ENCODE data around the gene RETN. TPM values are rescaled to one million over a fixed set of nuclear protein-coding genes. Genes with fewer than 3 reads are reported as not detected.

RETN gene
- total RNA-seq, 2 donors from 2014 or later, result not detected

DNA sequence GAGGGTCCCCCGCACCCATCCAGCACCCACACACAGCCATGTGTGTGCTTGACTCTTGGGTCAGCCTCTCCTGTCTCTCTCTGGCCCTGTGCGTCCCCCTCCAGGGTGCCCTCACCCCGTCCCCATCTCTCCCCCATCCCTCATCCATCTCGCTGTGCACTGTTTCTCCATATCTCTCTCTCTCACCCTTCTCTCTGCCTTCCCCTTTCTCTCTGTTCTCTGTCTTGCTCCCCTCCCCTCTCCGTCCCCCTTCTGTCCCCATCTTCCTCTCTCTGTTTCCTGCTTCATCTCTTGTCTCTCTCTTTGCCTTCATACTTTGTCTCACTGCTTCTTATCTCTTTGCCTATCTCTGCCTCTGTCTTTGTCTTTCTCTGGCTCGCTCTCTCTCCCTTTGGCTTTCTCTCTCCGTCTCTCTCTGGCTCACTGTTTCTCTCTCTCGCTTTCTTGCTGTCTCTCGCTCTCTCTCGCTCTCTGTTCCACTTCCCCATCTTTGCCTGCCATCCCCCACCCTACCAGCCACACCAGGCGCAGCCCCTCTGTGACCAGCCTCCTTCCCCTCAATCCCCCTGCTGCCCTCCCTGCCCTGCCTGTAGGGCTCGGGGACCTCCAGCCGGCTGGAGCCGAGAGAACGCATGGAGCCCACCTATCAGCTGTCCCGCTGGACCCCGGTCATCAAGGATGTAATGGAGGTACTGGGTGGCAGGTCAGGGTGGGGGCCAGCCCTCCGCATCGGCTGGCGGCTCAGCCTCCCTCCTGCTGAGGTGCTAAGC is 23.0 kb upstream of the RETN start:
- no peak for DNase-seq (ENCODE audit: low spot score in 2 of 2)
- ATAC-seq, result no peak
- no peaks in the 10 kb centered on the region for H3K36me3 Mint-ChIP-seq
- no peak overlapping the region for H3K27ac Mint-ChIP-seq
- H3K9me3 Mint-ChIP-seq, result no peaks in the 10 kb centered on the region

DNA sequence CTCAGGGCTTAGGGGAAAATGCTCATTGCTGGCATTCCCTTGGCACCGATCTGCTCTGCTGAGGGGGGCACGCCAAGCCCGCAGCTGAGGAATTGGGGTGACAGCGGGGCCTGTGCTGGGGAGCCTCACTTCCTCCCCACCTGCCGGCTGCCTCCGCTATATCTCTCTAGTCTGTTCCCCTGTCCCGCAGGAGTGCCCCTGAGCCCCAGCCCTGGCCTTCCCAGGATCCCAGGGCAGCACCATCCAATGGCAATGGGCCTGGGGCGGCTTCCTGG is 22.5 kb upstream of the RETN start:
- Mint-ChIP-seq H3K9me3 (no peaks in the 10 kb centered on the region), H3K27ac (peak overlapping the region in 1 of 2 donors; percentile 47), H3K36me3 (no peaks in the 10 kb centered on the region)
- no peak for ATAC-seq
- no peak for DNase-seq (ENCODE audit: low spot score in 2 of 2)

DNA sequence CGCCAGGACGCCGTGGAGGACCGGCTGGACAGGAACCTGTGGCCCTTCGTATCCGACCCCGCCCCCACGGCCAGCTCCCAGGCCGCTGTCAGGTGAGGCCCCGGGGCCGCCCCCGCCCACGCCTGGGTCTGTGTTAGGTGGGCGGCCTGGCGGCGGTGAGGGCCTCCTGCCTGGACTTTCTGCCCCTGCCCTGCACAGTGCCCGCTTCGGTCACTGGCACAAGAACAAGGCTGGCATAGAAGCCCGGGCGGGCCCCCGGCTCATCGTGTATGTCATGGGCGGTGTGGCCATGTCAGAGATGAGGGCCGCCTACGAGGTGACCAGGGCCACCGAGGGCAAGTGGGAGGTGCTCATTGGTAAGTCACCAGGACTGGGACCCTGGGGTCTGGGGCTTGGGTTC is 21.7 kb upstream of the RETN start:
- no peak for ATAC-seq
- Mint-ChIP-seq H3K36me3 (no peaks in the 10 kb centered on the region), H3K27ac (no peak overlapping the region), H3K9me3 (no peaks in the 10 kb centered on the region)
- DNase-seq (ENCODE audit: low spot score in 2 of 2), result no peak

DNA sequence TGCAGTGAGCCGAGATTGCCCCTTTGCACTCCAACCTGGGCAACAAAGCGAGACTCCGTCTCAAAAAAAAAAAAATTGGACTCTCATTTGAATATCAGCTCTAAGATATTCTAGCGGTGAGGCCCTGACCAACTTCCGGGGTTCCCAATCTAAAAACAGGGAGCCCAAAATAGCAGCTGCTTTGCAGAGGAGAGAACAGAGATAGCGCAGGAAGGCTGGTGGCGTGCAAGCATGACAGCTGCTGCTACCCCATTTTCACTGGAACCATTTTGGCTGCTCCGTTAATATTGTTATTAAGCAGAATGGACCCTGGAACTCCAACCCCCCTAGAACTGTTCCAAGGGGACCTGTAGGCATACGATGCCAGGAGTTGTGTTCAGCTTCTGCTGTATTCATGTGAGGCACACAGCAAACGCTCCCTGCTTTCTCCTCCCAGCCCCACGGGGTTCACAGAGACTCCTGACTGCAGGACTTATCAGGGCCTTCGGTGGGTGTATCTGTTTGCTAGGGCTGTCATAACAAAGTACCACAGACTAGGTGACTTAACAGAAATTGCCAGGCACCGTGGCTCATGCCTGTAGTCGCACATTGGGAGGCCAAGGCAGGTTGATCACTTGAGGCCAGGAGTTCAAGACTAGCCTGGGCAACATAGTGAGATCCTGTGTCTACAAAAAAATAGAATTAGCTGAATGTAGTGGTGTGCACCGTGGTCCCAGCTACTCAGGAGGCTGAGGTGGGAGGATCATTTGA is 20.4 kb upstream of the RETN start:
- ATAC-seq (no peak), DNase-seq (ENCODE audit: low spot score in 2 of 2) (no peak)
- H3K9me3 Mint-ChIP-seq, result no peaks in the 10 kb centered on the region
- H3K36me3 Mint-ChIP-seq, result no peaks in the 10 kb centered on the region
- H3K27ac Mint-ChIP-seq, result no peak overlapping the region

DNA sequence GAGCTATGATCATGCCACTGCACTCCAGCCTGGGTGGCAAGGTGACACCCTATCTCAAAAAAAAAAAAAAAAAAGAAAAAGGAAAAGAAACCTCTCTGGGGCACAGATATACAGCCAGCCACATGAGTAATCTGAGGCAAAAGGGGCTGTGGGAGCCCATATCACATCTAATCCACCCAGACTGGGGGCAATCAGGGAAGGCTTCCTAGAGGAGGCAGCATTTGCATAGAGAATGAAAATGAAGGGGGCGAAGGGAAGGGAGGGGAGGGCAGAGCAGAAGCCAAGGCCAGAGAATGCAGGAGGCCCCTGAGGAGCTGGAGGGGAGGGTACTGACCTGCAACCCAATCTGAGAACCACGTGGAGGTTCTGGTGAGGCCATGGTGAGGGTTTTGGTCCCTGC is 18.7 kb upstream of the RETN start:
- no peaks in the 10 kb centered on the region for H3K9me3 Mint-ChIP-seq
- ATAC-seq (no peak), DNase-seq (ENCODE audit: low spot score in 2 of 2) (no peak)

DNA sequence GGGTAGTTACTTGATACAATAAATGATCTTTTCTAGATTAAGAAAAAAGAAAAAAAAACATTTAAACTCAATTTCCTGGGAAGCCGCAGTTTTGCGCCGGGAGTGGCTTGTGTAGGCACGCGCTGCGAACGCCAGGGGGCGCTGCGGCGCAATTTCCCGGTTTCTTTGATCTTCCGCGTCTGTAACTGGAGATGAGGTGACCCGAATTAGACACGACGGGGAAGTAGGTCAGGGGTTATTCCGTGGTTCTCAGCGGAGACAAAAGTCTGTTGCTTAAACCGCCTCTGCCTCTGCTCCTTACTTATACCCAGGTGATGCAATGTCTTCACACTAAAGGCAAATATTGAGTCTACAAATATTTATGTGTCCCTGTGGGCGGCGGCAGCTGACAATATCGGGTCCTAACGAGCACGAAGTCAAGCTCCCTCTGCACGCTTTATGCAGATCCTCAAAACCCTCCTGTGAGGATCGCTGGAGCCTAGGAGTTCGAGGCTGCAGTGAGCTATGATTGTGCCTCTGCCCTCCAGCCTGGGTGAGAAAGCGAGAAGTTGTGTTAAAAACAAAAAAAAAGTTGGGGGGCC is 16.7 kb upstream of the RETN start:
- Mint-ChIP-seq H3K27ac (no peak overlapping the region), H3K36me3 (no peaks in the 10 kb centered on the region), H3K9me3 (no peaks in the 10 kb centered on the region)
- ATAC-seq, result peak; percentile 82 to 92
- peak; percentile 85 to 94 for DNase-seq (ENCODE audit: low spot score in 2 of 2)

More for the DNA sequence above, 18.7 kb upstream of the RETN start:
- Mint-ChIP-seq H3K36me3 (no peaks in the 10 kb centered on the region), H3K27ac (no peak overlapping the region)

DNA sequence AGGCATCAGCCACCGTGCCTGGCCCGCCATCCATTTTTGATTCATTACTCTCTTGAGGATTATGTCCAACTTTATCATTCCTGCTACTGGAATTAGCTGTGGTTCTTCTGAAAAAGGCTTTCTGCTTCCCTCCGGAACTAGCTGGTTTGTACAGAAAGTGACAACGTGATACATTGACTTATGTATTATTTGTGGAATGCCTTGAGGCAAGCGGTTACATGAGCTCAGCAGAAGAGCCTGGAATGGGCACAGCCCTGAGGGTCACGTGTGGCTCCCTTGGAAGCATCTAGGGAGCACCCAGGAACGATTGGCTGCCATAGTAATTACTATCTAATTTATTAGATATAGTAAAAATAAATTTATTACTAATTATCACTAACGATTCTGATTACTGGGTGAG is 14.4 kb upstream of the RETN start:
- DNase-seq (ENCODE audit: low spot score in 2 of 2) (no peak), ATAC-seq (no peak)
- no peak overlapping the region for H3K27ac Mint-ChIP-seq
- H3K36me3 Mint-ChIP-seq, result no peaks in the 10 kb centered on the region
- H3K9me3 Mint-ChIP-seq, result no peaks in the 10 kb centered on the region

DNA sequence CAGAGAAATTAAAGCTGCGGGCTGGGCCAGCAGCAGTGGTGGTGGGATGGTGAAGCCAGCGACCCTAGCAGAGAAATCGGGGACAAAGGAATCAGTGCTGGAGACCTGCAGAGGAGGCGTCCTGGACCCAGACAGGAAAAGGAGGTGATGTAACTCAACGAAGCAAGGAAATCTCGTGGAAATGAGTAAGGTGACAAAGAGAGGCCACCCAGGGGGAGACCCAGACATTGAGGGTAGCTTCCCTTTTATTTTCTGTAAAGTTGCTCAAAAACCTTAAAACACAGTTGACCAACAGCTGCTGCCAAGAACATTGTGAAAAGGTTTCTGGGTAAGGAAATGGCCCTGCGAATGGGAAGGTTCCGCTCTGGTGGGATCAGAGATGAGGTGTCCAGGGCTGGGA is 13.3 kb upstream of the RETN start:
- Mint-ChIP-seq H3K36me3 (no peaks in the 10 kb centered on the region), H3K9me3 (no peaks in the 10 kb centered on the region), H3K27ac (no peak overlapping the region)
- ATAC-seq, result no peak
- no peak for DNase-seq (ENCODE audit: low spot score in 2 of 2)

DNA sequence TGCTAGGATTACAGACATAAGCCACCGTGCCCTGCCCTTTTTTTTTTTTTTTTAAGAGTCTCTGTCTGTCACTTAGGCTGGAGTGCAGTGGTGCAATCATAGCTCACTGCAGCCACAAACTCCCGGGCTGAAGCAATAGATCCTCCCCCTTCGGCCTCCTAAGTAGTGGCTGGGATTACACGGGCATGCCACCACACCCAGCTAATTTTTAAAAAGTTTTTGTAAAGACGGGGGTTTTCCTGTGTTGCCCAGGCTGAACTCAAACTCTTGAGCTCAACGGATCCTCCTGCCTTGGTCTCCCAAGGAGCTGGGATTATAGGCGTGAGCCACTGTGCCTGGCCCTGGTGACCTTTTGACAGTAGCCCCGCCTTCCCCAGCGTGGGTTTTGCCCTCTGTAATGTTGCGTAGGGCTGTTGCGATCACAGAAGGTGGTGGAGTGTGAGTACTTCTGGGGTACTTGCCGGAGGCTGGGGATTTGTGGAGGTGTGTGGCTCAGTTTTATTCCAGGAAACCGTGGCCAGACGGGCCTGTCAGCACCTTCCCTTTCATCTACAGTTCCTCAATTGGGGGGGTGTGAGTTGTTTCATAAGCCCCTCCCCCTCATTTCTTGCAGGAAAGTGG is 11.6 kb upstream of the RETN start:
- Mint-ChIP-seq H3K27ac (peak overlapping the region in 1 of 2 donors; percentile 82), H3K9me3 (no peaks in the 10 kb centered on the region), H3K36me3 (no peaks in the 10 kb centered on the region)
- DNase-seq (ENCODE audit: low spot score in 2 of 2), result peak in 1 of 2 donors; percentile 33
- ATAC-seq, result peak; percentile 47 to 84

DNA sequence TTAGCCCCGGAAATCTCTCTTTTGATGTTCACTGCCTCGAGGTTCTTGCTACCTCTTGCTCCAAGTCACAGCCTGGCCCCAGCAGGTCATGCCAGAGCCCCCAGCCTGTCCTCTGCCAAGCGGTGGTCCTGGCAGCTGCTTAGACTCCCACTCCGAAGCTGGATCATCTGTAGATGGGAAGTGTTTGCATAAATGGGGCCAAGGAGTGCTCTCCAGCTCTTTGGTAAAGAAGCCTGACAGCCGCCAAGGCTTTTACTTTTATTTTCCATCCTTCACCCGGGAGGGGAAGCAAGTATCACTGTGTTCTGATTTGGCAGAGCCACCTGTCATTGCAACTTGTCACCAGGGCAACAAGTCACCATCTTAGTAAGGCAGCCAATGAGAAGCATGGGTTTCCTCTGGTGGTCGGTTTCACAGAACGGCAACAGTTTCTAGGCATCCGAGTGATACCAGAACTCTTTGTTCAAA is 10.6 kb upstream of the RETN start:
- Mint-ChIP-seq H3K9me3 (no peaks in the 10 kb centered on the region), H3K36me3 (no peaks in the 10 kb centered on the region), H3K27ac (peak overlapping the region in 1 of 2 donors; percentile 82)
- peak; percentile 86 to 97 for ATAC-seq
- DNase-seq (ENCODE audit: low spot score in 2 of 2), result peak in 1 of 2 donors; percentile 50

DNA sequence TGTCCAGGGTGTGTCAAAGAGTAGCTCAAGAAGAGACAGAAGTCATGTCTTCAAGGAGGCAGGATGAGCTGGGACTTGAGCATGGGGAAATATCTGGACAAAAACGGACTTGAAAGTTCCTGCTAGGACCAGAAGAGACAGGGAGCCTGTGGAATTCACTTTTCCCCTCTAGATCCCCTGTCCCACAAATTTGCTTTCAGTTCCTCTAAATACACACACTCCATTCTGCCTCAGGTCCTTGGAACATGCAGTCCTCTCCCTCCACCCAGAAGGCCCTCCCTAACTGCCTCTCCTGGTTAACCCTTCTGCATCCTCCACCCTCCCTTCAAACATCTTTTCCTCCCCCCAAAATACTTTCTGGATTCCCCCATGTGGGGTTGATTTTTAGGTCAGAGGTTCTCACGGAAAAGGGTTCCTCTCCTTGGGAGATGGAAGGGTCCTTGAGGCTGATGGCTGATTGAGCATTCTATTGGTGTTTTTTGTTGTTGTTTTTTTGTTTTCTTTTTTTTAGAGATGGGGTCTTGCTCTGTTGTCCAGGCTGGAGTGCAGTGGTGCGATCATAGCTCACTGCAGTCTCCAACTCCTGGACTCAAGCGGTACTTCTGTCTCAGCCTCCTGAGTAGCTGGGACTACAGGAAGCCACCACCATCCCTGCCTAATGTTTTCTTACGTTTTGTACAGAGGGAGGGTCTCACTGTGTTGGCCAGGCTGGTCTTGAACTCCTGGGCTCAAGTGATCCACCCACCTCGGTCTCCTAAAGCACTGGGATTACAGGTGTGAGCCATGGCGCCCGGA is 6.9 kb upstream of the RETN start:
- H3K27ac Mint-ChIP-seq, result no peak overlapping the region

DNA sequence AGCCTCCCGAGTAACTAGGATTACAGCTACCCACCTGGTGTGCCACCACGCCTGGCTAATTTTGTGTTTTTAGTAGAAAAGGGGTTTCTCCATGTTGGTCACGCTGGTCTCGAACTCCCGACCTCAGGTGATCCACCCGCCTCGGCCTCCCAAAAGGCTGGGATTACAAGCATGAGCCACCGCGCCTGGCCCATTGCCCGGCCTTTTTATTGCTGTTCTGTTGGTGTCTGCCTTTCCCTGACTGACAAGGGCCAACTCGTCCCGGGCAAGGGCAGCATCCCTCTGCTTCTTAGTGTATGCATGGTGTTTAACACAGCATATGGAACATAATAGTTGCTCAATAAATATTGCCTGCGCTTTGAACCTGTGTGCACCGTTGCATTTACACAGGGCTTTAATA is 6.2 kb upstream of the RETN start:
- DNase-seq (ENCODE audit: low spot score in 2 of 2) (no peak), ATAC-seq (no peak)
- no peaks in the 10 kb centered on the region for H3K36me3 Mint-ChIP-seq
- H3K27ac Mint-ChIP-seq, result no peak overlapping the region
- H3K9me3 Mint-ChIP-seq, result no peaks in the 10 kb centered on the region

More for the DNA sequence above, 6.9 kb upstream of the RETN start:
- DNase-seq (ENCODE audit: low spot score in 2 of 2) (no peak), ATAC-seq (no peak)
- H3K36me3 Mint-ChIP-seq, result no peaks in the 10 kb centered on the region
- H3K9me3 Mint-ChIP-seq, result no peaks in the 10 kb centered on the region

DNA sequence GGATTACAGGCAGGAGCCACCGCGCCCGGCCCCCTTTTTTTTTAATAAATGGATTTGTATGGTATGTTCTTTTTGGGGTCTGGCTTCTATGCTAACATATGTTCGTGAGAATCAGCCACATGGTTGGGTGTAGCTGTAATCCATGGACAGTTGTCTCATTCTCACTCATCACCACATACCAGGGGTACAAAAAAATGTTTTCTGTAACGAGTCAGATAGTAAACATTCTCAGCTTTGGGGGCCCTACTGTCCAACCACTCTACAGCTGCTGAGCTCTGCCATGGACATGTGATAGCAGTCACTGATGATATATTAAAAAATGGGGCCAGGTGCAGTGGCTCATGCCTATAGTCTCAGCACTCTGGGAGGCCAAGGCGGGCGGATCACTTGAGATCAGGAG is 5.1 kb upstream of the RETN start:
- ATAC-seq (no peak), DNase-seq (ENCODE audit: low spot score in 2 of 2) (no peak)
- H3K9me3 Mint-ChIP-seq, result no peaks in the 10 kb centered on the region
- H3K36me3 Mint-ChIP-seq, result no peaks in the 10 kb centered on the region
- H3K27ac Mint-ChIP-seq, result no peak overlapping the region

DNA sequence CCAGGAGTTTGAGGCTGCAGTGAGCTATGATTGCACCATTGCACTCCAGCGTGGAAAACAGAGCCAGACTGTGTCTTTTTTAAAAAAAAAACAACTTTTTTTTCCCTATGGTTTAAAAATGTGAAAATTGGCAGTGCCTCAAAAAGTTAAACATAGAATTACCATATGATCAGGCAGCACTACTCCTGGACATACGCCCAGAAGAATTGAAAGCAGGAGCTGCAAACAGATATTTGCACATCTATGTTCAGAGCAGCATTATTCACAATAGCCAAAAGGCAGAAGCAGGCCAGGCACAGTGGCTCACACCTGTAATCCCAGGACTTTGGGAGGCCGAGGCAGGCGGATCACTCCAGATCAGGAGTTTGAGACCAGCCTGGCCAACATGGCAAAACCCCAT is 3.8 kb upstream of the RETN start:
- Mint-ChIP-seq H3K36me3 (no peaks in the 10 kb centered on the region), H3K9me3 (no peaks in the 10 kb centered on the region)
- DNase-seq (ENCODE audit: low spot score in 2 of 2), result no peak

DNA sequence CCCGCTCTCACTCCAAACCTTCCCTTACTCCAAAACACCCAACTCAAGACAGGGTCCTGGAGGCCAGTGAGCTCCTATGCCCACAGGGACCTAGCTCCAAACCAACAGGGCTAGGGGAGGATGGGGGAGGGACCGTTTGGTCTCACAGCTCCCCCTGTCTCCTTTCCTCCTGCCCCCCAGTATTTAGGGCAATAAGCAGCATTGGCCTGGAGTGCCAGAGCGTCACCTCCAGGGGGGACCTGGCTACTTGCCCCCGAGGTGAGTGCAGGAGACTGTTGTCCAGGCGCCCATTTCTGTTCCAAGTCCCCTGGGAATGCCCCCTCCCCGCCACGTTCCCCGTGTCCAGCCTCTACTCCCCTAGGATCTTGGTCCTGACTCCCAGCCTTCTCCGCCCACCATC is 792 bp downstream of the RETN start:
- no peak overlapping the region for H3K27ac Mint-ChIP-seq

More for the DNA sequence above, 3.8 kb upstream of the RETN start:
- no peak for ATAC-seq
- H3K27ac Mint-ChIP-seq, result no peak overlapping the region

DNA sequence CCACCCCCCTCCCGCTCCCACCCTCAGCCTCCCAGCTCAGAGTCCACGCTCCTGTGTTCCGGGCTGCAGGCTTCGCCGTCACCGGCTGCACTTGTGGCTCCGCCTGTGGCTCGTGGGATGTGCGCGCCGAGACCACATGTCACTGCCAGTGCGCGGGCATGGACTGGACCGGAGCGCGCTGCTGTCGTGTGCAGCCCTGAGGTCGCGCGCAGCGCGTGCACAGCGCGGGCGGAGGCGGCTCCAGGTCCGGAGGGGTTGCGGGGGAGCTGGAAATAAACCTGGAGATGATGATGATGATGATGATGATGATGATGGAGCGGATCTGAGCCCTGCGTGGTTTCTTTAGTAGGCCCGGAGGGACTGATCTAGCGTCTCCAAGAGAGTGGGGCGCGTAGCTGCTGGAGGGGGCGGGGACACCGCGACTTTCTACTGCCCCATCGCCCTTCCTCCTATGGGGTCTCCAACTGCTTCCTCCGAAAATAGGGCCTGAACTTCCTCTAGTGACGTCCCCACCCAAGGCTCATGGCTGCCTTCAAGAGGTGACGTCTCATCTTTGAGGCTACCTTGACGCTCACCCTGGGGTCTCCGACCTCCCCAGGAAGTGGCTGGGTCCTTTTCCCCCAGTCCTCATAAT is 1.4 kb downstream of the RETN start:
- peak in 1 of 2 donors; percentile 43 for ATAC-seq
- Mint-ChIP-seq H3K36me3 (peaks cover 0 to 5% of the 10 kb centered on the region in 2 donors), H3K27ac (no peak overlapping the region), H3K9me3 (no peaks in the 10 kb centered on the region)
- no peak for DNase-seq (ENCODE audit: low spot score in 2 of 2)

More for the DNA sequence above, 792 bp downstream of the RETN start:
- Mint-ChIP-seq H3K9me3 (no peaks in the 10 kb centered on the region), H3K36me3 (peaks cover 0 to 5% of the 10 kb centered on the region in 2 donors)
- no peak for DNase-seq (ENCODE audit: low spot score in 2 of 2)
- no peak for ATAC-seq
